Mesenchymal stem cell (in vitro differentiated cells and primary cell): ENCODE results near the gene BMAL2.
A peak's percentile ranks its signal among the peaks of the same experiment; 100 is the strongest.

Experiments
- DNase-seq: peaks from one replicate; pipeline ENCODE4 v3.0.0-alpha.2; 2013
- H2AFZ ChIP-seq: one replicate; pipeline ENCODE4 v1.6.1; 2013; ENCODE audit warnings: low read depth, mild to moderate bottlenecking, control low read depth, inconsistent platforms, low read length, moderate library complexity
- H2AK5ac ChIP-seq: 2 replicates; pipeline ENCODE4 v1.6.1; 2013; ENCODE audit warnings: low read length, moderate library complexity, mild to moderate bottlenecking, inconsistent platforms; ENCODE audit not compliant: severe bottlenecking
- H2BK120ac ChIP-seq: one replicate; pipeline ENCODE4 v1.6.1; 2013; ENCODE audit warnings: low read depth, mild to moderate bottlenecking, inconsistent platforms, low read length, moderate library complexity
- H2BK12ac ChIP-seq, 2 experiments: one replicate each; pipeline ENCODE4 v1.6.1; 2013; ENCODE audit warnings: inconsistent platforms in 2 of 2, low read length in 2 of 2, mild to moderate bottlenecking in 2 of 2, moderate library complexity in 2 of 2, control low read depth in 1 of 2
- H2BK15ac ChIP-seq: one replicate; pipeline ENCODE4 v1.6.1; 2013; ENCODE audit warnings: mild to moderate bottlenecking, low read depth, inconsistent platforms; ENCODE audit not compliant: poor library complexity, severe bottlenecking
- H2BK5ac ChIP-seq: 2 replicates; pipeline ENCODE4 v1.6.1; 2013; ENCODE audit warnings: low read depth, mild to moderate bottlenecking, low read length, control low read depth, inconsistent platforms; ENCODE audit not compliant: poor library complexity, severe bottlenecking
- H3K14ac ChIP-seq, 2 experiments: one replicate each; pipeline ENCODE4 v1.6.1; 2013; ENCODE audit warnings: inconsistent platforms in 2 of 2, low read length in 2 of 2, control low read depth in 1 of 2, mild to moderate bottlenecking in 1 of 2, moderate library complexity in 1 of 2
- H3K18ac ChIP-seq, 2 experiments: one replicate each; pipeline ENCODE4 v1.6.1; 2013; ENCODE audit warnings: inconsistent platforms in 2 of 2, low read length in 2 of 2, control low read depth in 1 of 2, low read depth in 1 of 2, mild to moderate bottlenecking in 1 of 2
- H3K23ac ChIP-seq, 2 experiments: one replicate each; pipeline ENCODE4 v1.6.1; 2013; ENCODE audit warnings: inconsistent platforms in 2 of 2, low read length in 2 of 2, mild to moderate bottlenecking in 2 of 2, moderate library complexity in 2 of 2, control low read depth in 1 of 2
- H3K27ac ChIP-seq: 2 replicates; pipeline ENCODE4 v1.5.1; 2013; ENCODE audit warnings: mild to moderate bottlenecking, moderate library complexity, low read length, control low read depth, inconsistent platforms; ENCODE audit not compliant: poor library complexity, severe bottlenecking
- H3K27me3 ChIP-seq, 2 experiments: 2 replicates each; pipeline versions ENCODE4 v1.6.1 to v1.7.0; 2013; ENCODE audit warnings: low read length in 2 of 2, mild to moderate bottlenecking in 2 of 2, moderate library complexity in 2 of 2, control low read depth in 1 of 2, inconsistent platforms in 1 of 2; ENCODE audit not compliant: control insufficient read depth in 1 of 2, insufficient read depth in 1 of 2
- H3K36me3 ChIP-seq, 2 experiments: 2 replicates each; pipeline versions ENCODE4 v1.6.1 to v1.7.0; 2013; ENCODE audit warnings: low read length in 2 of 2, control low read depth in 1 of 2, inconsistent platforms in 1 of 2, low read depth in 1 of 2, mild to moderate bottlenecking in 1 of 2; ENCODE audit not compliant: insufficient read depth in 2 of 2, control insufficient read depth in 1 of 2
- H3K4ac ChIP-seq, 2 experiments: one replicate each; pipeline ENCODE4 v1.6.1; 2013; ENCODE audit warnings: inconsistent platforms in 2 of 2, low read length in 2 of 2, mild to moderate bottlenecking in 2 of 2, moderate library complexity in 2 of 2, control low read depth in 1 of 2, low read depth in 1 of 2
- H3K4me1 ChIP-seq: 2 replicates; pipeline ENCODE4 v1.6.1; 2013; ENCODE audit warnings: low read depth, low read length, control low read depth; ENCODE audit not compliant: control insufficient read depth, insufficient read depth
- H3K4me2 ChIP-seq: 2 replicates; pipeline ENCODE4 v1.6.1; 2013; ENCODE audit warnings: low read length, mild to moderate bottlenecking, inconsistent platforms; ENCODE audit not compliant: poor library complexity, severe bottlenecking
- H3K4me3 ChIP-seq, 2 experiments: 2 replicates each; pipeline versions ENCODE4 v1.5.1 to v1.7.0; 2013; ENCODE audit warnings: low read length in 2 of 2, mild to moderate bottlenecking in 2 of 2, control low read depth in 1 of 2, low read depth in 1 of 2; ENCODE audit not compliant: insufficient read depth in 1 of 2
- H3K79me1 ChIP-seq: replicated peaks from 2 replicates; pipeline ENCODE4 v1.6.1; 2013; ENCODE audit warnings: mild to moderate bottlenecking, control low read depth, low read length, inconsistent platforms; ENCODE audit not compliant: poor library complexity, severe bottlenecking
- H3K9ac ChIP-seq: 2 replicates; pipeline ENCODE4 v1.7.0; 2013; ENCODE audit warnings: mild to moderate bottlenecking, low read length, moderate library complexity
- H3K9me3 ChIP-seq: 2 replicates; pipeline ENCODE4 v1.7.0; 2013; ENCODE audit warnings: mild to moderate bottlenecking, low read length; ENCODE audit not compliant: control insufficient read depth
- H4K8ac ChIP-seq: one replicate; pipeline ENCODE4 v1.6.1; 2013; ENCODE audit warnings: inconsistent platforms, mild to moderate bottlenecking, low read length, moderate library complexity
- H4K91ac ChIP-seq: one replicate; pipeline ENCODE4 v1.6.1; 2013; ENCODE audit warnings: mild to moderate bottlenecking, low read length, inconsistent platforms
- WGBS: methylation state at CpG from one replicate; pipeline ENCODE4 v1.1.7; 2013; ENCODE audit warnings: mixed read lengths; 5-methylcytosine and 5-hydroxymethylcytosine counted together

The BMAL2 gene

DNA sequence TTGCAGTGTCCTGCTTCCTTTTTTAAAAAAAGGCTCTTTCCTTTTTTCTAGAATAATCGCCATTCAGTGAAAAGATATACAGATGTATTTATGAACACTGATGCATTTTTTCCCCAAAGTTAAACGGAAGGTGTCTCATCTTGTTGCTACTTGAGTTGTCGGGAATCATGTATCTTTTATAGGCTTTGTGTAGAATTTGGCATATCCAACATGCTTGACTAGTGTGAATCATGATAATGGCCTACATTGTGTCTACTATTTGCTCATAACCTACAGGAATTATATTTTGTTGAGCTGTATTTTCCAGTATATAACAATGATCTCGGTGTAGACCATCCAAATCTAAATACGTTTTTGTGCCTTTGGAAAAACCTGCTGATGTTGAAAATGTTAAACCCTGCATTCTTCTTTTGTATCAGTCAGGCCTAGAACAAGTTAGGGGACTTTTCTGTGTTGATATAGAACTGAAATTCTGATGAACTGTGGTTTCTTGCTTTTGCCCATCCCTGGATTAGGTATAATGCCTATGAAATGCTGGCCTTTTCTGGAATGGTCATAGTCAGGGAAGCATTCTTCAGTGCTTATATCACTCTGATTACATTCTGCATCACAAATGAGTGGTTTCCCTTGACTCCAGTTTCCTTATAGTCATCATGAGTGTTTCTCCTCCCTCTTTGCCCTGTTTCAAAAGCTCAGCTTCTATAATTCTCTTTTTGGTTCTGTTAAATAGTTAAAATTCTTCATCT lies 10.8 kb downstream of the BMAL2 start:
- H3K9ac ChIP-seq: peak overlapping the region; percentile 77
- no peaks in the 10 kb centered on the region for H3K4me1 ChIP-seq
- H3K4me3 ChIP-seq: no peak overlapping the region
- no peak overlapping the region for H3K18ac ChIP-seq
- no peak overlapping the region for H3K14ac ChIP-seq
- no peak overlapping the region for H3K4ac ChIP-seq
- no peaks in the 10 kb centered on the region for H3K27me3 ChIP-seq
- H3K9me3 ChIP-seq: no peaks in the 10 kb centered on the region
- H2AK5ac ChIP-seq: no peak overlapping the region
- H3K23ac ChIP-seq: no peak overlapping the region
- H4K91ac ChIP-seq: no peak overlapping the region
- H3K27ac ChIP-seq: peak overlapping the region; percentile 71
- H3K36me3 ChIP-seq: no peaks in the 10 kb centered on the region
- H3K79me1 ChIP-seq: peaks cover 11% of the 10 kb centered on the region
- no peak overlapping the region for H2BK15ac ChIP-seq
- peak; percentile 89 for DNase-seq
- no peak overlapping the region for H2BK120ac ChIP-seq
- H2BK12ac ChIP-seq: no peak overlapping the region
- no peak overlapping the region for H2AFZ ChIP-seq
- no peak overlapping the region for H2BK5ac ChIP-seq
- H4K8ac ChIP-seq: no peak overlapping the region
- 68% methylated on average over 5 of the region's 5 CpGs for WGBS
- H3K4me2 ChIP-seq: no peak overlapping the region

DNA sequence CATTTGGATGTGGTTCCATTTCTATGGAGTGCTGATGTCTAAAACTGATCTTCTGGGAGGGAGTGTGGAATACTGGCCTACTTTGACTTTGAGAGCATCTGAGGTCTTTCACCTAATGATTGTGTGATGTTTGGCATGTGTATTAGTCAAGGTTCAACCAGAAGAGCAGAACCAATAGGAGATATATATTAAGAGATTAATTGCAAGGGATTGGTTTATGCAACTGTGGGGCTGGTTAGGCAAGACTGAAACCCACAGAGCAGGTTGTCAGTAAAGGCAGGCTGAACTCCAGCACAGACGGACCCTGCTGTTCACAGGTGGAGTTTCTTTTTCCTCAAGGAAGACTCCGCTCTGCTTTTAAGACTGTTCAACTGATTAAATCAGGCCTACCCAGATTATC lies 11.6 kb downstream of the BMAL2 start:
- Histone ChIP-seq H3K79me1 (peaks cover 11% of the 10 kb centered on the region), H2BK15ac (no peak overlapping the region), H3K14ac (no peak overlapping the region), H2BK120ac (no peak overlapping the region), H4K91ac (no peak overlapping the region), H3K23ac (no peak overlapping the region), H4K8ac (no peak overlapping the region), H3K9ac (peak overlapping the region; percentile 77), H3K4ac (no peak overlapping the region), H3K27ac (peak overlapping the region; percentile 26), H3K9me3 (no peaks in the 10 kb centered on the region), H3K36me3 (no peaks in the 10 kb centered on the region), H3K4me2 (no peak overlapping the region), H2AFZ (no peak overlapping the region), H2BK5ac (no peak overlapping the region), H2BK12ac (no peak overlapping the region), H3K4me3 (no peak overlapping the region), H2AK5ac (peak overlapping the region; percentile 83), H3K4me1 (no peaks in the 10 kb centered on the region), H3K27me3 (no peaks in the 10 kb centered on the region), H3K18ac (no peak overlapping the region)
- WGBS: 94% methylated on average over 2 of the region's 2 CpGs
- DNase-seq: no peak

DNA sequence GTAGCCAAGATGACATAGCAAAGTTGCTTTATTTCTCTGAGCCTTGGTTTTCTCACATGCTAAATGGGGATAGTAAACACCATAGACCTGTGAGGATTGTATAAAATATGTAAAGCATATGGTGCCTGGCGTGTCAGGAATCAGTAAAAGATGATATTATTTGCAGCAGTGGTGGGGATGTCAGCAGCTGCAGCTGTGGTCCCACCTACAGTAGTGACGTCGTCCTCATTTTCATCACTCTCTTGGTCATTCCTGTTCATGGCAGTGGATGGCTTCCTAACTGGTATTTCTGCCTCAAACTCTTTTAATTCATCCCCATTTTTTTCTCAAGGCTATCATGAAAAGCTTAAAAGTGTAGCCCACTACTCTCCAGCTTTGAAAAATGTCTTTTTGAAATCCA lies 12.1 kb downstream of the BMAL2 start:
- Histone ChIP-seq H3K14ac (no peak overlapping the region), H3K27ac (no peak overlapping the region), H2AFZ (no peak overlapping the region), H4K91ac (no peak overlapping the region), H3K27me3 (no peaks in the 10 kb centered on the region), H3K18ac (no peak overlapping the region), H3K23ac (no peak overlapping the region), H3K36me3 (no peaks in the 10 kb centered on the region), H3K4me3 (no peak overlapping the region), H4K8ac (no peak overlapping the region), H2BK120ac (no peak overlapping the region), H3K9me3 (no peaks in the 10 kb centered on the region), H2BK5ac (no peak overlapping the region), H3K4me2 (no peak overlapping the region), H2AK5ac (no peak overlapping the region), H3K9ac (no peak overlapping the region), H2BK15ac (no peak overlapping the region), H3K79me1 (peaks cover 11% of the 10 kb centered on the region), H2BK12ac (no peak overlapping the region), H3K4ac (no peak overlapping the region), H3K4me1 (no peaks in the 10 kb centered on the region)
- WGBS: 74% methylated on average over 3 of the region's 3 CpGs
- DNase-seq: no peak

DNA sequence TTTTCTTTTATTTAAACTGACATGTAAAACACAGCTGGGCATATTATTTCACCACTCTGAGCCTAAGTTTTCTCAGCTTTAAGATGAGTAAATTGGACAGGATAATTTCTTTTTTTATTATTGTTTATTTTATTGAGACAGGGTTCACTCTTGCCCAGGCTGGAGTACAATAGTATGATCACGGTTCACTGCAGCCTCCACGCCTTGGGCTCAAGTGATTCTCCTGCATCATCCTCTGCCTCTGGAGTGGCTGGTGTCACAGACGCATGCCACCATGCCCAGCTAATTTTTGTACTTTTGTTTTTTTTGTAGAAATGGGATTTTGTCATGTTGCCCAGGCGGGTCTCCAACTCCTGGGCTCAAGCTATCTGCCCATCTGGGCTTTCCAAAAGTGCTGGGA lies 12.7 kb downstream of the BMAL2 start:
- Histone ChIP-seq H3K4me2 (no peak overlapping the region), H3K9ac (no peak overlapping the region), H2BK120ac (no peak overlapping the region), H3K9me3 (no peaks in the 10 kb centered on the region), H3K18ac (no peak overlapping the region), H3K4me1 (no peaks in the 10 kb centered on the region), H2AK5ac (no peak overlapping the region), H3K23ac (no peak overlapping the region), H2BK15ac (no peak overlapping the region), H3K27me3 (no peaks in the 10 kb centered on the region), H2BK5ac (no peak overlapping the region), H3K4ac (no peak overlapping the region), H3K36me3 (no peaks in the 10 kb centered on the region), H3K14ac (no peak overlapping the region), H4K8ac (no peak overlapping the region), H3K27ac (no peak overlapping the region), H2BK12ac (no peak overlapping the region), H3K4me3 (no peak overlapping the region), H4K91ac (no peak overlapping the region), H2AFZ (no peak overlapping the region), H3K79me1 (peaks cover 11% of the 10 kb centered on the region)
- 91% methylated on average over 3 of the region's 4 CpGs for WGBS
- DNase-seq: no peak
